Medulla oblongata (tissue), 1 donor: Measurements from ENCODE around the gene ICA1.

Source experiments
- DNase-seq: peaks from one replicate; pipeline ENCODE4 v3.0.0-alpha.2; 2015; ENCODE audit errors: extremely low spot score

ICA1 gene

DNA sequence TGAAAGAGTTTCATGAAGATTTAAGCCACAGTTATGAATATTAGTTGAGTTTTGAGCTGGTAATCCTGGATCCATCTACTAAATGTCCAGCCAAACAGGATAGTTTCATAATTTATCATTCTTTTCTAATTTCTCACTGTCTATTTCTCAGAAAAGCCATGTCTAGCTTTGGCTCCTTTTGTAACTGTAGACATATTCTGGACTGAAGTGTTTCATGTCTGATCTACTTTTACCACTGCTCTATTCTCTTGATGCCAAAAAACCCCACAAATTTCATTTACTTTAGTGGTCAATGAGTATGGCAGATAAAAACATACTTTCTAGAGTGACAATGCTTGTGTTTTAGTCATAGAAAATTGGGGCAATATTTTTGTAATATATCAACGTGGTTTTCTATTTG lies 61.2 kb downstream of the ICA1 start:
- DNase-seq, result no peak

DNA sequence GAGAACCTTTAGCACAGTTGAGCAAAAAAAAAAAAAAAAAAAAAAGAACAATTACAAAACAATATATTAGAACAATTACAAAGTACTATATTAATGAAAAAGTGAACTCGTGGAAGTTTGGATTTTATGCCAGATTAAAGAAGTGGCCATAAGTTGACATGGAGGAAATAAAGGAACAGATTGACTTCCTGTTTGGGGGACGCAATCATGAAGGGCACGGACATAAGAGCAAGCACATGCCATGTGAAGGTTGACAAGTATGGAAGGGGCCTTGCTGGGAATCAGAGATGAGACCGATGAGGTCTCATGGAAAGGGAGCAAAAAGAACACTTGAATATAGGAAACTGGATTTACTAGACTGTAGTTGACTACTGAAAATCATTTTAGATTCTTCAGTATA lies 61.7 kb downstream of the ICA1 start:
- no peak for DNase-seq

DNA sequence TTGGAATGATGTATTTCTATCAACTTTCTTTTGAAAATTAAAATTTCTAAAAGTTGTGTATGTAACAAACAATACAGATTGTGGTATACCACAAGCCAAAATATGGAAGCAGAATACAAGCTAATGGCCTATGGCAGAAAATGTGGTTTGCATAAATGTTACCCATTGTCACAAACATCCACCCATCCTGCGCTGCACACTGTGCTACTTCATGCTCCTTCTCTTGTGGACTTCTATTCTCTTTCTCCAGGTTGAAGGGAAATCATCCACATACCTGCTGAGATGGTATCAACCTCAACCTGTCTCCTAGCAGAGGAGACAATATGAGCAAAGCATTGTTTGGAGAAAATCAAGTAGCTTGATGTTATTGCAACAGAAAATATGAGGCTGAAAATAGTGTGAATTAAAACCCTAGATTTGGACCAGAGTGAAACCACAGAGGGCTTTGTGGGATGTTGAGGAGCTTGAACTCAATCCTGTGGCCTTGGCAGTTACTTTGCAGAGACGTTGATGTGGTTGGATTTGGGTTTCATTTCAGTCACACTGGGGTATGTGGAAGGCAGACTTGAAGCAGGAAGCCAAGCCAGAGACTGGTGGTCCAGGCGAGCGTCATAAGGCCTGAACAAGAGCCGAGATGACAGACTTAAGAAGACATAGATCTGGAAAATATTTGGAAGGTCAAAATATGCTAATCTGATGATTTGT lies 63.8 kb downstream of the ICA1 start:
- DNase-seq, result no peak

DNA sequence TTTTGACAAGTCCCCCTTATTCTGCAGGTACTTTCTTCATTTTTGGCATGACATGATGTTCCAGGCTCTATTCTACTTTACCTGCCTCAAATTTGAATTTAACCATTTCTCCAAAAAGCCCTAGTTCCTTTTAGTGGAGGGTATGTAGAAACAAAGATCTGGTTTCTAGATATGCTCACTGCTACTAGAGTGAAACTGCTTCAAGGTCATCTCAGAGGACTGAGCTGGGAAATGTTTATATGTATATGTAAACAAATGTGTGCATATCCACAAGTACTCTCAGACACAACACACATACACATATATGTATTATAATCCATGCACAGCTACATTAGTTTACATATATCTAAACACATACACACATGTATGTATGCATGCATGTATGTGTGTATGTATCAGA lies 69.1 kb downstream of the ICA1 start:
- DNase-seq, result no peak

DNA sequence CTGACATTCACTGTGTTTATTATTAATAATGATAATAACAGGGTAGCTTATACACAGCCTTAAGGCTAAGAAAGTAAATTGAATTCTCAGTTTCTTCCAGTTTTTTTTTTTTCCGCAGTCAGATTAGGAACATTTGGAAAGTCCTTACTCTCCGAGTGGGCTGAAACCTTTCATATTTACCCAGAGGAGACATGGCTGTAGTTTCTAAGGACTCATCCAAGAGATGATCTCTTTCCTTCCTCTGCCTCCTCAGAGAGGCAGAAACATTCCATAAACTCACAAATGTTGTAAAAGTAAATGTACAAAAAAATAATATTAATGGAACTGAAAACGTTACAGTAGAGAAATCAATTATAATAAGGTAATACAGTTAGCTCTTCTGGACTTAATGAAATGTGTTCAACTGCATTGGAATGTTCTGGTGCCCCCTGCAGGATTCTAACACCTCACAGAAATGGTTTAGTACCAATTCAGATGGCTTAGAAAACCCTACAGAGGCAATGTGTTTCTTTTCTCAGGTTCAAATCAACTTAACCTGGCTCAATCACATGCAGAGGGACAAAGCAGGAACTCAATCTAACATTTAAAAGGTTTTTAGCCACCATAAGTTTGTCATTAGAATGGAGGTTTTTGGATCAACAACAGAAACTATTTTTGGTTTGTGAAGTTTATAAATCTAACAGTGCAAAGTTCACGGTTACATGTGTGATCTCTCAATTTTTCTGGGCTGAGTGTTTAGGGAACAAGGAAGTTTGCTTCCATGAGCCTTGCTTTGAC lies 71.7 kb downstream of the ICA1 start:
- peak; percentile 92 for DNase-seq

DNA sequence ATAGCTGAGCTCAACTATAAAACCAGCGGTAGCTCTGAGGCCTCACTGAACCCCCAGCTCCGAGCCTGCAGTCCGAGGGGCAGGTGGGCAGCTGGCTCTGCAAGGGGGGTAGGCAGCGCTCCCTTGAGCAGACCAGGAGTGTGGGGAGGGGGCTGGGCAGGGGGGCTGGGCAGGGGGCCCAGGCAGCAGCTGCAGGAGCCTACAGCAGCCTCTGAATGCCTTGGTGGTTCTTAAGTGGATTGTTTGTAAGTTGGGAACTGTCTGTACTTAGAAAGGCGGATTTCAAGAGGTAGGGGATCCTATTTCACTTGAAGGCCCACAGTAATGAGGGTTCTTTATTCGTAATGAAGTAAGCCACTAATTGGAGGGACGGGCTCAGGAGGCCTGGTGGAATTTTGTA lies 72.3 kb downstream of the ICA1 start:
- DNase-seq, result no peak

DNA sequence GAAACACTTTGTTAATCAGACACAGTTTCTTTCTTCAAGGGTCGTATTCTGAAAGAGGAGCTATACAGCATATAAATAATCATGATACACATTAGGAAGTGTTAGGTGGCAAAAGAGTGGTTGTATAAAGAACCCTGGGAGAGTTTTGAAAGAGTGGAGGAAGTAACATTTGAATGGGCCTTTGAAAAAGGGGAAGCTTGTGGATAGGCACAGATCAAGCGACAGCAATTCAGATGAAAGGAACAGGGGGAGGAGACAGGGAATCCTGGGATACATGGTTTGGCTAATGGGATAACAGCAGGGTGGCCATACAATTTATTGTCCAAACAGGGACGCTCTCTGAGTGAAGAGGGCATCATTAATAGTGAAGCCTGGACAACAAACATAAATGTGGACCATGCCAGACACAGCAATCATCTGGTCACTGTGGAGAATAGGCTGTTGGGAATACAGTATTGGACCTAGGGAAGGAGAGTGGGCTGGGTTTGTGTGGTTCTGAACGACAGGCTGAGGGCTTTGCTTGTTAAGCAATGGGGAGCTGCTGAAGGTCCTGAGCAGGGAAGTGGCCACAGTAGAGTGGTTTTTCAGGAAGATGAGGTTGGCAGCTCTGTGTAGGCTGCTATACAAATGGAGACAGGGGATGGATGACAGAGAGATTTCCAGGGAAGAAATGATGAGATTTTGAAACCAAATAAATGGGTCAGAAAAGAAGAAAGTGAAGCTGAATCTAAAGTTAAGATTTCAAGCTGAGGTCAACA lies 75.9 kb downstream of the ICA1 start:
- DNase-seq, result peak; percentile 32

DNA sequence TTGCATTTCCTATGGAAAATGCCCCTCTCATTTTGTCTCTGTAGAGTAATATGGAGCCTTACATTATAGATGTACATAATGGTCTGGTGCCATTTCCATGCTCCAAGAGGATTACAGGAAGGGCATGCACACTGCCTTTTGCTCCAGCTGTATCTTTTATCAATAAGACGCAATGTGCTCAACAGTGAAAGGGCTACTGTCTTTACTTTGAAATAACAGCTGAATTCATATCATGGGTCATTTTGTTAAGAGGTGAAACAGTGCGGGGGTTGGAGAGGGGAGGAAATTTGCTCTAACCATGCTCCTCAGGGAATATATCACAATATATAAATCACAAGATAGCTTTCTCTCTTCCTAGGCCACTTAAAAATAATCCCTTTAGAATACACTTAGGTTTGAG lies 77.7 kb downstream of the ICA1 start:
- DNase-seq, result no peak

DNA sequence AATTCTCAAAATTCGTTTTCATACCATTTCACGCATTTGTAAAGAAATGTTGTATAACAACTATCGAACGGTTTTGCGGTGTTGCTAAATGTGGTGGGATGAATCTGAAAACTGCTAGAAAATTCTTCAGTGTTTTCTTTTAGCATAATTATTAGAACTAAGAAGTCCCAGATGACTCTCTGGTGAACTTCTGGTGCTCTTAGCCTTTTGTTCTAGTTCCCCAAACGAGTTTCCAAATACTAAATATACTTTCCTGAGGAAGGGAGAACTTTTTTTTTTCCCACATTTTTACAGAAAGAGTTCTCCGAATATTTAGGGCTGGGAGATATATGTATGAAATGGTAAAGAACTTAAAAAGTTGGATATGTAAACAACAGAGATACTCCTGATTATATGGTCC lies 82.5 kb downstream of the ICA1 start:
- DNase-seq, result peak; percentile 46

DNA sequence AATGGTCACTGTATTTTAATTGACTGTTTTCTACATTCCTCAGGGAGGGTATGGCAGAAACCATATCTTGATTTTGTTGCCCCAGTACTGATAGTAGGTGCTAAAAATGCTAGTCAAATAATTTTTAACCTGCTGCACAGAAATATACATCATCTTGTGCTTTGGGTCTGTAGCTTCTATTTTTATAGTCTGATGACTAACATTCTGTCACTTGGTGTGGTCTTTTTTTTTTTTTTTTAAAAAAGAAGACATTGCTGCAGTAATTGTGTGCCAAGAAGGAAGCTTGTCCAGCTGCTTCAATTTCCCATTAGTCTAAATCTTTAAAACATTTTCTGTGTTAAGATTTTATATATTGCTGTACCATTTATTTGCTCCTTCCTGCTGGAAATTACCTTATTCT lies 83.6 kb downstream of the ICA1 start:
- no peak for DNase-seq

DNA sequence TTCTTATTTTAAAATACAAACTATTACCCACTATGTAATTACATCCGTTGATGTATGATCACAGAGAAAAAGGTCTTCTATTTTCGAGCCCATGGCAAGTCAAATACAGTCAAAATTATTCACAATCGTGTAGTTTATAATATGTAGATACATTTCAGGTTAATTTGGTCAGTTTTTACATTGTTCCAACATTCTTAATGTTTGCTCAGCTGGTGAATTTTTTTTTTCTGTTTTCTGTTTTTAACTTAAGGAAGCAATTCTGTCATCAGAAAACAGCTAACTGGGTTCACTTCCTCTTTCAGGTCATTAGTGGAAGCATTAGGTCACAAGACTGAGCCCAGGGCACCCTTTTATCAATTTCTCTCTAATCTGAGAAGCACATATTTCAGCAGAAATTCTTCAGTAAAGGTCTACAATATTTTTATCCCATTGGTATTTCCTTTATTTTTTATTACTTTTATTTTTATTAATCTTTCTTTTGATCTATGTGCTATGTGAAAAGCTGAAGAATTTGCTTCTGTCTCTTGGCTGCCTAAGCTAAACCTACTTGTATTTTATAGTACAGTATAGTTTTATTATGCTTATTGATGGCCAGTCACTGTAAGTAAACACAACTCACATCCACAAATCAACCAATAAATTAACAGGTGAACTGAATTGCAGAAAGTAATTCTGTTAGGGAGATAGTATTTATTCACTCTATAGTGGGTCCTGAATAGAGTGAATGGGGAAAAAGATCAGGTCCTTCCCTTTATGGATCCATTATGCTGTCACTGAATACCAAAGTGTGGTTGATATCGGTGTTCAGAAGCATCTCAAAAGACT lies 84.6 kb downstream of the ICA1 start:
- peak; percentile 58 for DNase-seq

DNA sequence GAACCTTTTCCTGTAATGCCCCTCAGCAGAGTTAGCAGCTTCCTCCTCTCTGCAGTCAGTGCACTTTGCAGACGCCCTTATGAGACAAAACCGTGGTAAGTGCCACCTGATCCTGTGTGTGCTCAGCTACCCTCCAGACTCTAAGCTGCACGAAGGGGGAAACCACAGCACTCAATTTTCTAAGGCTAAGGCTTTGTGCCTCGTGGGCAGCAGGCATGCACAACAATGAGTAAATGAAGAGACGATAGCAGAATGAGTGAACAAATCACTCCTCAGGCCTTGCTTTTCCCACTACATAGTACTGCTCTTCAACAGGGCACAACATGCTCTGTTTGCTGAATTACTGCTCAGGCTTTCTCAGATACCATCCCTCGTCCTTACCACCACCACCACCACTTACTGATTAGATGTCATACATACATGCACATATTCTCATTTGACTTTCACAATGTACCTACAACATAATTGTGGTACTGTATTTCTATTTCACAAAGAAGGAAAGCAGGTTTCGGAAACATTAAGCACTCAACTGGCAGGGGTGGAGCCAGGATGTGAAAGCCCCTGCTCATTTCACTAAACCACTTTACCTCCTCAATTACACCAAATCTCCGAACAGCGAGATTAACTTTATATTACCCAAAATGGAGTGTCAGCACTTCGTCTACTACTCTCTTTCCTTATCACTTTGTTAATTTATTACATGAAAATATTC lies 85.4 kb downstream of the ICA1 start:
- peak; percentile 64 for DNase-seq

DNA sequence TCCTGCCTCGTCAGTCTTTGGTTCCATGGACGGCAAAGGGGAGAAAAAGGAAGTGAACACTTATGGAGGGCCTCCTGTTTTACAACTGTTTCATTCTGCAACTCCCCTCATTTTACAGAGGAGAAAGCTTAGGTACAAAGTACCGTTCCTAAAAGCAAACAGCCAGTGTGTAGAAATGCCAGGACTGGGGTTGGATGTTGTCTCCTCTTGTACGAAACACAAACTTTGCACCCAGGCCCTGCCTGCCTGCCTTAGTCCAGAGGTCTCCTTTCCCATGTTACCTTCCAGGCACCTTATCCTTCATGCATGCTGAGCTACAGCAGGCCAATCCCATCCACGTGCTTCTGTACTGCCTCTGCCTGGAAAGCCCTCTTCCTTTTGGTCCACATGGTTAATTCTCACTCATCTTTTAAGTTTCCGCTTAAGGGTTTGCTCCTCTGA lies 86.0 kb downstream of the ICA1 start:
- no peak for DNase-seq

DNA sequence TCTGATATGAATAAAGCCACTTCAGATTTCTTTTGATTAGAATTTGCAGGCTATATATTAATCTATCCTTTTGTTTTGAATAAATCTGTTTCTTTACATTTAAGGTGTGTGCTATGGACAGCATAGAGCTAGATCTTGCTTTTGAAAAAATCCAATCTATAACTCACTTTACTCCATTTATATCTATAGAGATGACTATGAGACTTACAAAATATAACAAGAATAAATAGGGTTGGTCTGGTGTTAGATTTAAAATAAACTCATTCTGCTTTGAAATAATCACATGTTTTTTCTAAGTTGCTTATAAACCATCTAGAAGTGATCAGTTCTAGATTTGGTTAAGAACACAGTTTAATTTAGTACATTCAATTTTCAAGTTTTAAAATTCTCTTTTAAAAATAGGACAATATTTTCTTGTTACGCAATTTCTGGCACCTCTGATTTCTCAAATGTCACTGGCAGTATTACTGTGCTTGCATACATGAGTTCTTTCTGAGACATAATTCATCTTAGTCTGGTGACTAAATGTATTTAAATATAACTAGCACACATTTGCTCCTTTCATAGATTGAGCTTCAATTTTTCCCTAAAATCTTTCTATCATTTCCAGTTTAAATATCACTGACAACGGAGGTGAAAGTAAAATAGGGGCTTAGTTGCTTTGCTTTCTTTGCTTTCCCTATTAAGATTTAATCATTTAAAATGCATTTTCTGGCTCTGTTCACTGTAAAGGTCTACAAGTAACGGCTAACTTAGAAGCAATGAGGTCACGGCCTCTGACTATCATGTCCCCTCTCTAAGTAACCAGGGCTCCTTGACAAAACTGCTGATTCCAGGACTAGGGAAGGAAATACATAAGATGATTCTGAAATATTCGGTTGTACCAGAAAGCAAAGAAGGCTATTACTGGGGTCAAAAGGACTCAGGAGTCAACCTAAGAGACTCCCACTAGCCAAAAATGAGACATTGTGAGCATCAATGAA lies 89.3 kb downstream of the ICA1 start:
- DNase-seq, result no peak

DNA sequence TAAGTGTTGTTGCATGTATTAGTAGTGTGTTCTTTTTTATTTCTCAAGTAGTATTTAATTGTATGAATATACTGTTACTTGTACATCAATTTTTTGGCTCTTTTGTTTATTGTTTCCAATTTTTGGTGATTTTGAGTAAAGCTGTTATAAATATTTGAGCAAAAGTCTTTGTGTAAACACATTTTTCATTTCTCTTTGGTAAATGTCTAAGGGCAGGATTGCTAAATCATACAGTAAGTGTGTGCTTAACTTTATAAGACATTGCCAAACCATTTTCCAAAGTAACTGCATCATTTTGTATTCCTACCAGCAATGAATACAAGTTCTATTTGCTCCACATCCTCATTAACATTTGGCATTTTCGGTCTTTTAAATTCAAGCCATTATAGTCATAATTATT lies 92.8 kb downstream of the ICA1 start:
- no peak for DNase-seq

DNA sequence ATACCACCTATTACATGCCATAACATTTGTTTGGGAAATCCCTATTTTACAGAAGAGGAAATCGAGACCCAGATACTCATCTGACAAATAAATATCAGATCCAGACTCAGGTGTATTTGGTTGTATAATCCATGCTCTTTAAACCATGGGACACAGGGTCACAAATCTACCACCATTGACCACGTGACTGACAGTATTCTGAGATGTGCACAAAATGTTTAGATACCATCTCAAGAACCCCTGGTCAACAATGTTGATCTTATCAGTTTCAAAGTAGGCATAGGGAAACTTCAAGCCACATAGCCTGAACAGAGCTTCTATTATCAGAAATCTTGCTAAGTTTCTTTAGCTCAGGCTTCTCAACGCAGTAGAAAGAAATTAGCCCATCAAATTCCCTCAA lies 93.6 kb downstream of the ICA1 start:
- DNase-seq, result no peak

DNA sequence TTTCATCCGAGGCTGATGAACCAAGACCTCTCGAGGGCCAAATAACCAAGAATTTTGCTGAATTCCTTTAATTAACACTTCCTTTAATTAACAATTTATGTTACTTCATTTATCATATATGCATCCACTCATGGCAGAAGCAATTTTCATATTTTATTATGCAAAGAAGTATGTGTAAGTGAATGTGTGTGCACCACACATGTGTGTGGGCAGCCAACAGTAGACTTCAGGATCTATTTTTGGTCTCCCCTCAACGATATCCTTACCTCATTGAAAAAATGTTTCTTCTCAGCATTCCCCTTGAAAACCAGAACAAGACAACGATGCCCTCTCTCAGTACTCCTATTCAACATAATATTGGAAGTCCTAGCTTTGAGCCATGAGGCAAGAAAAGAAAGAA lies 96.8 kb downstream of the ICA1 start:
- no peak for DNase-seq

DNA sequence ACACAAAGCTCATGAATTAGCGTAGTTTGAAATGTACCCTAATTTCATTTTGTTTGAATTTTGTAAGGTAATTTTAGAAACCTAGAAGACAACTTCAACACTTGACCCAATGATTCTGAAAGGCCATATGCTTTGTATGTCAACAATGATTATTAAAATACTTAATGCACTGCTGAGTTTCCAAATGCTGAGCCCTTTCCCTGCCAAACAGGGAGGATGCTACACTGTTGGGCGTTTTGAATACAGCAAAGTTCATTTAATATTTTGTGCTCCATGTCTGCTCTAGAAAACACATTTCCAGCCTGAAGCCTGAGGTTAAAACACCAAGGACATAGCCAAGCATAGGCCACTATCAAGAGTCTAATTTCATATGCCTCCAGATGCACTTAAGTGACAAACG lies 99.8 kb downstream of the ICA1 start:
- no peak for DNase-seq

DNA sequence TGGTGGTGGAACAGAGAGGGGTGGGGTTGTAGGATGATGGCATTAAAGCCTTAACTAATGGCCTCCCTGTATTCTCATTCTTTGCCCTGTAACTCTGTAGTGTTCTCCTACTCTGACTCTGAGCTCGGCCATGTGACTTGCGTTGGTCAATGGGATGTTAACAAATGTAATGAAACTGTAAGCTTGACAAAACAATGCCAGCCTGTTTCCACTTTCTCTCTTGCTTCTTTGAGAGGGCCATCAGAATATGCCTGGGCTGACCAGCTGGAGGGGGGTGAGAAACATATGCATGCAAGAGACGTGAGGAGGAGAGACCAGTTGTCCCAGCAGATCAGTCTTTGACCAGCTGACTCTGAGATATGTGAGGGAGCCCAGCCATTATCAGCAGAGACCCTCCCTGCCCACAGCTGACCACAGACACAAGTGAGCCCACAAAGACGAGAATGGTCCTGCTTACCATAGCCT lies 100.6 kb downstream of the ICA1 start:
- DNase-seq, result no peak
